ENCODE data around the gene LRRD1. TPM values are rescaled to one million over a fixed set of nuclear protein-coding genes. Genes with fewer than 3 reads are reported as not detected.

Gene LRRD1
- total RNA-seq, 1 donor from 2014 or later: 0.58 TPM

- Mint-ChIP-seq H3K4me3 (no peak overlapping the region), H3K36me3 (ENCODE audit: low read depth) (peaks cover 51% of the 10 kb centered on the region), H3K4me1 (peaks cover 32% of the 10 kb centered on the region), H3K27me3 (ENCODE audit: low read depth) (no peaks in the 10 kb centered on the region), H3K9me3 (no peaks in the 10 kb centered on the region), H3K27ac (ENCODE audit: unreplicated experiment) (no peak overlapping the region)
- TF ChIP-seq CTCF (conservative IDR thresholded peaks at IDR 0.05): no peak
- no peak for DNase-seq (ENCODE audit: low read depth, low spot score)
Observed at GRCh38 chr7:92121681-92122080, 57.3 kb downstream of the LRRD1 start.

- H3K4me3 Mint-ChIP-seq: no peak overlapping the region
- no peak for DNase-seq (ENCODE audit: low read depth, low spot score)
- H3K27ac Mint-ChIP-seq (ENCODE audit: unreplicated experiment): peak overlapping the region; percentile 36
- peaks cover 22% of the 10 kb centered on the region for H3K4me1 Mint-ChIP-seq
- TF ChIP-seq CTCF (conservative IDR thresholded peaks at IDR 0.05): no peak
- H3K9me3 Mint-ChIP-seq: no peaks in the 10 kb centered on the region
- H3K27me3 Mint-ChIP-seq (ENCODE audit: low read depth): no peaks in the 10 kb centered on the region
- peaks cover 46% of the 10 kb centered on the region for H3K36me3 Mint-ChIP-seq (ENCODE audit: low read depth)
Observed at GRCh38 chr7:92119213-92119759, 59.7 kb downstream of the LRRD1 start.

- Mint-ChIP-seq H3K4me3 (no peak overlapping the region), H3K9me3 (no peaks in the 10 kb centered on the region), H3K4me1 (peaks cover 22% of the 10 kb centered on the region), H3K27me3 (ENCODE audit: low read depth) (no peaks in the 10 kb centered on the region), H3K36me3 (ENCODE audit: low read depth) (peaks cover 29% of the 10 kb centered on the region), H3K27ac (ENCODE audit: unreplicated experiment) (no peak overlapping the region)
- no peak for DNase-seq (ENCODE audit: low read depth, low spot score)
- TF ChIP-seq CTCF (conservative IDR thresholded peaks at IDR 0.05): no peak
Observed at GRCh38 chr7:92116949-92117348, 62.0 kb downstream of the LRRD1 start.

GRCh38 chr7:92115821-92116220 is 63.1 kb downstream of the LRRD1 start:
- no peak for DNase-seq (ENCODE audit: low read depth, low spot score)
- Mint-ChIP-seq H3K27ac (ENCODE audit: unreplicated experiment) (no peak overlapping the region), H3K4me3 (no peak overlapping the region), H3K9me3 (no peaks in the 10 kb centered on the region), H3K36me3 (ENCODE audit: low read depth) (peaks cover 20% of the 10 kb centered on the region), H3K4me1 (peaks cover 17% of the 10 kb centered on the region), H3K27me3 (ENCODE audit: low read depth) (no peaks in the 10 kb centered on the region)
- TF ChIP-seq CTCF (conservative IDR thresholded peaks at IDR 0.05): no peak

- no peak overlapping the region for H3K4me3 Mint-ChIP-seq
- DNase-seq (ENCODE audit: low read depth, low spot score): no peak
- no peak for TF ChIP-seq CTCF (conservative IDR thresholded peaks at IDR 0.05)
- H3K4me1 Mint-ChIP-seq: no peaks in the 10 kb centered on the region
- peaks cover 10% of the 10 kb centered on the region for H3K36me3 Mint-ChIP-seq (ENCODE audit: low read depth)
- no peaks in the 10 kb centered on the region for H3K9me3 Mint-ChIP-seq
- H3K27ac Mint-ChIP-seq (ENCODE audit: unreplicated experiment): no peak overlapping the region
- no peaks in the 10 kb centered on the region for H3K27me3 Mint-ChIP-seq (ENCODE audit: low read depth)
Observed at GRCh38 chr7:92110857-92111256, 68.1 kb downstream of the LRRD1 start.
